HepG2 (cell line): Measurements from ENCODE around the gene KIF21B. TPM values are rescaled to one million over a fixed set of nuclear protein-coding genes. Genes with fewer than 3 reads are reported as not detected.

Experiments
- ATAC-seq: fragments of 200-7000 bp; cut with Tn5 transposase; 3 replicates; pipeline ENCODE4 v1.9.1; 2020; ENCODE audit warnings: mild to moderate bottlenecking, moderate library complexity
- BruUV-seq: library from RNA; stranded (reverse); fragments of 400-500 nt; replicated peaks from 2 replicates; lab custom pipeline; 2021; lab: Mats Ljungman, UMichigan
- CTCF ChIA-PET: fragments of 300-600 bp; formaldehyde crosslinking; extraction: SDS; loops from one replicate; lab custom pipeline; 2021; ENCODE audit warnings: low total read pairs, inconsistent platforms, low intra/inter-chr PET ratio; lab: Yijun Ruan, JAX
- POLR2A ChIA-PET: fragments of 350-600 bp; sonication (Branson Sonifier 250); formaldehyde crosslinking; loops from one replicate; lab custom pipeline; 2020; ENCODE audit warnings: antibody characterized with exemption, inconsistent platforms; lab: Yijun Ruan, JAX
- DNase-seq: peaks from one replicate; pipeline ENCODE4 v3.0.0-alpha.2; 2015; ENCODE audit warnings: low spot score
- FAIRE-seq: peaks from 3 replicates; lab custom pipeline; 2011; peaks lifted over from hg19 to GRCh38; lab: Jason Lieb, UNC
- H2AFZ ChIP-seq: one replicate; pipeline ENCODE4 v1.6.1; 2011; ENCODE audit warnings: low read length, inconsistent platforms
- H3K27ac ChIP-seq: fragments of 300-600 bp; 3 replicates; pipeline ENCODE4 v1.8.0; 2011; ENCODE audit warnings: mixed run types, mild to moderate bottlenecking, mixed read lengths, low read length, inconsistent platforms; ENCODE audit not compliant: insufficient read depth; ENCODE audit errors: extremely low read length
- H3K27me3 ChIP-seq, 2 experiments: fragments of 200-600 bp in 1 of 2; 2 replicates in 1 of 2; 3 replicates in 1 of 2; pipeline versions ENCODE4 v1.6.0 to v1.8.0; 2011; ENCODE audit warnings: low read length in 2 of 2, mild to moderate bottlenecking in 2 of 2, moderate library complexity in 2 of 2, inconsistent platforms in 1 of 2; ENCODE audit not compliant: insufficient read depth in 2 of 2, control insufficient read depth in 1 of 2
- H3K36me3 ChIP-seq, 2 experiments: fragments of 200-600 bp in 1 of 2; replicated peaks in 1 of 2; 2 replicates in 1 of 2; 3 replicates in 1 of 2; pipeline versions ENCODE4 v1.5.1 to v1.8.0; 2011; ENCODE audit warnings: low read length in 2 of 2, inconsistent platforms in 1 of 2; ENCODE audit not compliant: insufficient read depth in 2 of 2, control insufficient read depth in 1 of 2
- H3K4me1 ChIP-seq: 2 replicates; pipeline ENCODE4 v1.5.1; 2012; ENCODE audit warnings: low read length, inconsistent platforms; ENCODE audit not compliant: insufficient read depth
- H3K4me2 ChIP-seq: 2 replicates; pipeline ENCODE4 v1.6.0; 2011; ENCODE audit warnings: low read depth, low read length, inconsistent platforms
- H3K4me3 ChIP-seq, 3 experiments: fragments of 200-600 bp in 1 of 3; sonication (generic), shearing (Covaris generic) in 1 of 3; replicated peaks in 1 of 3; 2 replicates each; pipeline ENCODE4 v1.5.1; 2011 to 2016; ENCODE audit warnings: low read length in 3 of 3, inconsistent platforms in 2 of 3, low read depth in 2 of 3, mild to moderate bottlenecking in 2 of 3, control low read depth in 1 of 3, mixed read lengths in 1 of 3; ENCODE audit not compliant: insufficient read depth in 1 of 3
- H3K79me2 ChIP-seq: one replicate; pipeline ENCODE4 v1.6.1; 2011; ENCODE audit warnings: low read length, inconsistent platforms; ENCODE audit not compliant: insufficient read depth
- H3K9ac ChIP-seq: 2 replicates; pipeline ENCODE4 v1.6.0; 2011; ENCODE audit warnings: mild to moderate bottlenecking, low read depth, low read length, inconsistent platforms; ENCODE audit not compliant: insufficient read depth
- H3K9me3 ChIP-seq: 2 replicates; pipeline ENCODE4 v1.5.1; 2012; ENCODE audit warnings: mild to moderate bottlenecking, low read length
- H4K20me1 ChIP-seq: 2 replicates; pipeline ENCODE4 v1.6.0; 2011; ENCODE audit warnings: inconsistent platforms, mild to moderate bottlenecking, low read length, moderate library complexity; ENCODE audit not compliant: insufficient read depth
- EED ChIP-seq: sonication (generic); formaldehyde crosslinking; IDR thresholded peaks from 2 replicates; pipeline ENCODE4 v1.5.0; 2020; ENCODE audit warnings: mild to moderate bottlenecking, missing genetic modification reagents
- THYN1 ChIP-seq: sonication (generic); formaldehyde crosslinking; IDR thresholded peaks from 2 replicates; pipeline ENCODE4 v1.8.1; 2023; ENCODE audit warnings: low read depth, mild to moderate bottlenecking, moderate library complexity, missing genetic modification reagents, borderline replicate concordance
- WGBS: methylation state at CpG from one replicate; pipeline ENCODE4 v1.1.6; 2017; ENCODE audit warnings: low lambda C conversion rate; 5-methylcytosine and 5-hydroxymethylcytosine counted together
- in situ Hi-C: cut with HindIII; loops from 2 replicates; pipeline ENCODE4 v1.10.0; 2017; ENCODE audit warnings: low pct_unique_long_range_greater_than_20kb; ENCODE audit not compliant: extremely low pct_ligation_motif_present
- intact Hi-C: fragments of 100-400 bp; cut with micrococcal nuclease; formaldehyde crosslinking; loops from one replicate; pipeline ENCODE4 v1.10.0; 2022; ENCODE audit not compliant: unreplicated experiment
- polyA plus RNA-seq, 8 experiments: library from polyadenylated mRNA; depleted of rRNA in 3 of 8; stranded (reverse) in 7 of 8; unstranded in 1 of 8; fragments of >200 nt; fragmentation: Illumina TruSeq in 4 of 8; extraction: Trizol in 4 of 8; gene quantifications; 2 replicates each; pipeline versions ENCODE4 v1.2.1 to v1.2.3, GENCODE V29; 2011 to 2016; ENCODE audit warnings: low read depth in 4 of 8, missing spikeins in 1 of 8, mixed read lengths in 1 of 8; ENCODE audit not compliant: insufficient read depth in 1 of 8
- total RNA-seq, 5 experiments: library from RNA; depleted of rRNA; stranded (reverse); fragments of >200 nt; fragmentation: Illumina TruSeq; extraction: Trizol; gene quantifications; 2 replicates each; pipeline ENCODE4 v1.2.3, GENCODE V29; 2016; ENCODE audit warnings: low read depth in 1 of 5
- TF ChIP-seq, protein P1 (sequence below): sonication (generic); formaldehyde crosslinking; IDR thresholded peaks from 2 replicates; pipeline ENCODE4 v1.8.0; 2022; ENCODE audit warnings: missing genetic modification reagents, mild to moderate bottlenecking, borderline replicate concordance
- TF ChIP-seq, protein P2 (sequence below): sonication (generic); formaldehyde crosslinking; IDR thresholded peaks from 2 replicates; pipeline ENCODE4 v1.8.1; 2023; ENCODE audit warnings: missing genetic modification reagents, inconsistent platforms, borderline replicate concordance
- TF ChIP-seq, protein P3 (sequence below): sonication (generic); formaldehyde crosslinking; IDR thresholded peaks from 2 replicates; pipeline ENCODE4 v1.8.1; 2023; ENCODE audit warnings: mild to moderate bottlenecking, missing genetic modification reagents
- TF ChIP-seq, protein P4 (sequence below): sonication (generic); formaldehyde crosslinking; IDR thresholded peaks from 2 replicates; pipeline ENCODE4 v1.4.0; 2020; ENCODE audit warnings: missing genetic modification reagents, borderline replicate concordance
- TF ChIP-seq, protein P5 (sequence below): sonication (generic); formaldehyde crosslinking; IDR thresholded peaks from 2 replicates; pipeline ENCODE4 v1.5.0; 2020; ENCODE audit warnings: mild to moderate bottlenecking, missing genetic modification reagents, borderline replicate concordance
- TF ChIP-seq, protein P6 (sequence below): sonication (generic); formaldehyde crosslinking; IDR thresholded peaks from 2 replicates; pipeline ENCODE4 v1.4.0; 2020; ENCODE audit warnings: mild to moderate bottlenecking, missing genetic modification reagents

Gene KIF21B
- total and polyA plus RNA-seq, 2 of the 13 experiments (the other 11 are each of a cell fraction or from before 2014, with no cell fraction given): 0.17 to 0.20 TPM

DNA sequence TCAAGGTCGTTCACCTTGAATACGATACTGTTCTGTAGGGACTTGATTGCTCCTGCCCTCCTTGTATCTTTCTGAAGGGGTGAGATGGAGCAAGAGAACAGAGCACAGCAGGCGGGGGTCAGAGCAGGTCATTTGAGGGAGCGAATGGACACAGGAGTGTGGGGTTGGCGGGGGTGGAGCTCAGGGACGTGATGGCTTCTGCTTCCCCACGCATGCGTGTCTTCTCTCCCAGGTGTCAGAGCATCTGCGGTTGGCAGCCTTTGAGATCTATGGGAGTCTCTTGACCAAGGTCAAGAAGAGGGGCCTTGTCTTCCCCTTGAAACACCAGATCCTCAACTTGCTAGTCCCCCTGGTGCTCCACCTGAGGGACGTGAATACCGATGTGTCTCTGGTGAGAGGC, 64.9 kb downstream of the KIF21B start:
- 51% methylated on average over 10 of the region's 11 CpGs for WGBS
- POLR2A ChIA-PET: no interaction called here
- BruUV-seq: no TSS peak
- FAIRE-seq: no peak
- DNase-seq: no peak
- H3K79me2 ChIP-seq: no peaks in the 10 kb centered on the region
- H3K4me1 ChIP-seq: no peaks in the 10 kb centered on the region
- H3K9me3 ChIP-seq: no peaks in the 10 kb centered on the region
- H3K27me3 ChIP-seq: peaks cover 0 to 8% of the 10 kb centered on the region in 2 experiments; a peak in 4 of 5 replicates
- in situ Hi-C loops (no loop called here), intact Hi-C loops (no loop called here)
- H3K27ac ChIP-seq: no peak overlapping the region
- no peaks in the 10 kb centered on the region for H3K36me3 ChIP-seq
- no peak overlapping the region for H3K4me2 ChIP-seq
- H3K4me3 ChIP-seq: no peak overlapping the region
- H3K9ac ChIP-seq: no peak overlapping the region
- CTCF ChIA-PET: no interaction called here
- no peak overlapping the region for H2AFZ ChIP-seq
- no peak for ATAC-seq
- H4K20me1 ChIP-seq: no peaks in the 10 kb centered on the region
- TF ChIP-seq, protein P1, sequence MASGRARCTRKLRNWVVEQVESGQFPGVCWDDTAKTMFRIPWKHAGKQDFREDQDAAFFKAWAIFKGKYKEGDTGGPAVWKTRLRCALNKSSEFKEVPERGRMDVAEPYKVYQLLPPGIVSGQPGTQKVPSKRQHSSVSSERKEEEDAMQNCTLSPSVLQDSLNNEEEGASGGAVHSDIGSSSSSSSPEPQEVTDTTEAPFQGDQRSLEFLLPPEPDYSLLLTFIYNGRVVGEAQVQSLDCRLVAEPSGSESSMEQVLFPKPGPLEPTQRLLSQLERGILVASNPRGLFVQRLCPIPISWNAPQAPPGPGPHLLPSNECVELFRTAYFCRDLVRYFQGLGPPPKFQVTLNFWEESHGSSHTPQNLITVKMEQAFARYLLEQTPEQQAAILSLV: no peak
- TF ChIP-seq, protein P2, sequence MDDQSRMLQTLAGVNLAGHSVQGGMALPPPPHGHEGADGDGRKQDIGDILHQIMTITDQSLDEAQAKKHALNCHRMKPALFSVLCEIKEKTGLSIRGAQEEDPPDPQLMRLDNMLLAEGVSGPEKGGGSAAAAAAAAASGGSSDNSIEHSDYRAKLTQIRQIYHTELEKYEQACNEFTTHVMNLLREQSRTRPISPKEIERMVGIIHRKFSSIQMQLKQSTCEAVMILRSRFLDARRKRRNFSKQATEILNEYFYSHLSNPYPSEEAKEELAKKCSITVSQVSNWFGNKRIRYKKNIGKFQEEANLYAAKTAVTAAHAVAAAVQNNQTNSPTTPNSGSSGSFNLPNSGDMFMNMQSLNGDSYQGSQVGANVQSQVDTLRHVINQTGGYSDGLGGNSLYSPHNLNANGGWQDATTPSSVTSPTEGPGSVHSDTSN (CRISPR knock-in tag): no peak
- TF ChIP-seq, protein P3, sequence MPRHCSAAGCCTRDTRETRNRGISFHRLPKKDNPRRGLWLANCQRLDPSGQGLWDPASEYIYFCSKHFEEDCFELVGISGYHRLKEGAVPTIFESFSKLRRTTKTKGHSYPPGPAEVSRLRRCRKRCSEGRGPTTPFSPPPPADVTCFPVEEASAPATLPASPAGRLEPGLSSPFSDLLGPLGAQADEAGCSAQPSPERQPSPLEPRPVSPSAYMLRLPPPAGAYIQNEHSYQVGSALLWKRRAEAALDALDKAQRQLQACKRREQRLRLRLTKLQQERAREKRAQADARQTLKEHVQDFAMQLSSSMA (CRISPR knock-in tag): no peak
- TF ChIP-seq, protein P4, sequence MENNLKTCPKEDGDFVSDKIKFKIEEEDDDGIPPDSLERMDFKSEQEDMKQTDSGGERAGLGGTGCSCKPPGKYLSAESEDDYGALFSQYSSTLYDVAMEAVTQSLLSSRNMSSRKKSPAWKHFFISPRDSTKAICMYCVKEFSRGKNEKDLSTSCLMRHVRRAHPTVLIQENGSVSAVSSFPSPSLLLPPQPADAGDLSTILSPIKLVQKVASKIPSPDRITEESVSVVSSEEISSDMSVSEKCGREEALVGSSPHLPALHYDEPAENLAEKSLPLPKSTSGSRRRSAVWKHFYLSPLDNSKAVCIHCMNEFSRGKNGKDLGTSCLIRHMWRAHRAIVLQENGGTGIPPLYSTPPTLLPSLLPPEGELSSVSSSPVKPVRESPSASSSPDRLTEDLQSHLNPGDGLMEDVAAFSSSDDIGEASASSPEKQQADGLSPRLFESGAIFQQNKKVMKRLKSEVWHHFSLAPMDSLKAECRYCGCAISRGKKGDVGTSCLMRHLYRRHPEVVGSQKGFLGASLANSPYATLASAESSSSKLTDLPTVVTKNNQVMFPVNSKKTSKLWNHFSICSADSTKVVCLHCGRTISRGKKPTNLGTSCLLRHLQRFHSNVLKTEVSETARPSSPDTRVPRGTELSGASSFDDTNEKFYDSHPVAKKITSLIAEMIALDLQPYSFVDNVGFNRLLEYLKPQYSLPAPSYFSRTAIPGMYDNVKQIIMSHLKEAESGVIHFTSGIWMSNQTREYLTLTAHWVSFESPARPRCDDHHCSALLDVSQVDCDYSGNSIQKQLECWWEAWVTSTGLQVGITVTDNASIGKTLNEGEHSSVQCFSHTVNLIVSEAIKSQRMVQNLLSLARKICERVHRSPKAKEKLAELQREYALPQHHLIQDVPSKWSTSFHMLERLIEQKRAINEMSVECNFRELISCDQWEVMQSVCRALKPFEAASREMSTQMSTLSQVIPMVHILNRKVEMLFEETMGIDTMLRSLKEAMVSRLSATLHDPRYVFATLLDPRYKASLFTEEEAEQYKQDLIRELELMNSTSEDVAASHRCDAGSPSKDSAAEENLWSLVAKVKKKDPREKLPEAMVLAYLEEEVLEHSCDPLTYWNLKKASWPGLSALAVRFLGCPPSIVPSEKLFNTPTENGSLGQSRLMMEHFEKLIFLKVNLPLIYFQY (CRISPR knock-in tag): no peak
- TF ChIP-seq, protein P5, sequence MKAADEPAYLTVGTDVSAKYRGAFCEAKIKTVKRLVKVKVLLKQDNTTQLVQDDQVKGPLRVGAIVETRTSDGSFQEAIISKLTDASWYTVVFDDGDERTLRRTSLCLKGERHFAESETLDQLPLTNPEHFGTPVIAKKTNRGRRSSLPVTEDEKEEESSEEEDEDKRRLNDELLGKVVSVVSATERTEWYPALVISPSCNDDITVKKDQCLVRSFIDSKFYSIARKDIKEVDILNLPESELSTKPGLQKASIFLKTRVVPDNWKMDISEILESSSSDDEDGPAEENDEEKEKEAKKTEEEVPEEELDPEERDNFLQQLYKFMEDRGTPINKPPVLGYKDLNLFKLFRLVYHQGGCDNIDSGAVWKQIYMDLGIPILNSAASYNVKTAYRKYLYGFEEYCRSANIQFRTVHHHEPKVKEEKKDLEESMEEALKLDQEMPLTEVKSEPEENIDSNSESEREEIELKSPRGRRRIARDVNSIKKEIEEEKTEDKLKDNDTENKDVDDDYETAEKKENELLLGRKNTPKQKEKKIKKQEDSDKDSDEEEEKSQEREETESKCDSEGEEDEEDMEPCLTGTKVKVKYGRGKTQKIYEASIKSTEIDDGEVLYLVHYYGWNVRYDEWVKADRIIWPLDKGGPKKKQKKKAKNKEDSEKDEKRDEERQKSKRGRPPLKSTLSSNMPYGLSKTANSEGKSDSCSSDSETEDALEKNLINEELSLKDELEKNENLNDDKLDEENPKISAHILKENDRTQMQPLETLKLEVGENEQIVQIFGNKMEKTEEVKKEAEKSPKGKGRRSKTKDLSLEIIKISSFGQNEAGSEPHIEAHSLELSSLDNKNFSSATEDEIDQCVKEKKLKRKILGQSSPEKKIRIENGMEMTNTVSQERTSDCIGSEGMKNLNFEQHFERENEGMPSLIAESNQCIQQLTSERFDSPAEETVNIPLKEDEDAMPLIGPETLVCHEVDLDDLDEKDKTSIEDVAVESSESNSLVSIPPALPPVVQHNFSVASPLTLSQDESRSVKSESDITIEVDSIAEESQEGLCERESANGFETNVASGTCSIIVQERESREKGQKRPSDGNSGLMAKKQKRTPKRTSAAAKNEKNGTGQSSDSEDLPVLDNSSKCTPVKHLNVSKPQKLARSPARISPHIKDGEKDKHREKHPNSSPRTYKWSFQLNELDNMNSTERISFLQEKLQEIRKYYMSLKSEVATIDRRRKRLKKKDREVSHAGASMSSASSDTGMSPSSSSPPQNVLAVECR: no peak
- TF ChIP-seq EED (CRISPR knock-in tag): no peak
- no peak for TF ChIP-seq THYN1 (CRISPR knock-in tag)
- TF ChIP-seq, protein P6, sequence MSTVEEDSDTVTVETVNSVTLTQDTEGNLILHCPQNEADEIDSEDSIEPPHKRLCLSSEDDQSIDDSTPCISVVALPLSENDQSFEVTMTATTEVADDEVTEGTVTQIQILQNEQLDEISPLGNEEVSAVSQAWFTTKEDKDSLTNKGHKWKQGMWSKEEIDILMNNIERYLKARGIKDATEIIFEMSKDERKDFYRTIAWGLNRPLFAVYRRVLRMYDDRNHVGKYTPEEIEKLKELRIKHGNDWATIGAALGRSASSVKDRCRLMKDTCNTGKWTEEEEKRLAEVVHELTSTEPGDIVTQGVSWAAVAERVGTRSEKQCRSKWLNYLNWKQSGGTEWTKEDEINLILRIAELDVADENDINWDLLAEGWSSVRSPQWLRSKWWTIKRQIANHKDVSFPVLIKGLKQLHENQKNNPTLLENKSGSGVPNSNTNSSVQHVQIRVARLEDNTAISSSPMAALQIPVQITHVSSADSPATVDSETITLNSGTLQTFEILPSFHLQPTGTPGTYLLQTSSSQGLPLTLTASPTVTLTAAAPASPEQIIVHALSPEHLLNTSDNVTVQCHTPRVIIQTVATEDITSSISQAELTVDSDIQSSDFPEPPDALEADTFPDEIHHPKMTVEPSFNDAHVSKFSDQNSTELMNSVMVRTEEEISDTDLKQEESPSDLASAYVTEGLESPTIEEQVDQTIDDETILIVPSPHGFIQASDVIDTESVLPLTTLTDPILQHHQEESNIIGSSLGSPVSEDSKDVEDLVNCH (CRISPR knock-in tag): no peak
